Measurements from ENCODE around the gene RBMS3.
"Not testable (repeated sequence)": the region's sequence is repeated elsewhere in the genome, so short reads cannot be mapped to it uniquely, and the experiment has no call there.

RBMS3 gene

DNA sequence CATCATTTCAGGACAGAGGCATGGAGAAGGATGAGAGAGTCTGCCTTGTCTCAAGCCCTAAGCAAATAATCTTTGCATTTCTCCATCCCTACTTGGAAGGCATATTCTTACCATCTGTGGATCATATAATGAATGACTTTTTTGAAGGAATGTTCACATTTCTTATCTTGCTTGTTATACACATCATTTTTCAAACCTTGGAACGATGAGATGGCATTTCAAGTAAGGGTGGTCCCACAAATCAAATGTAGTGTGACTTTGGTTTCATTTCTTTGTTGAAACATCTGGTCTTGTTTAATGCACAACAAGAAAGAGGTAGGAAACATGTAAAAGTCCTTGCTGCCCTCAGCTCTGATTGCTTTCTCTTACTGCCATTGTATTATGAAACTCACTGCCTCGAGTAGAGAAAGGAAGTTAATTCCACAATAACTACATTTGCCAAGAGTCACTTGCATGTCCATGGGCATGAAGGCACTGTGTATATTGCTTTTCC is 32.1 kb downstream of the RBMS3 start:
- ATAC-seq = no peak

DNA sequence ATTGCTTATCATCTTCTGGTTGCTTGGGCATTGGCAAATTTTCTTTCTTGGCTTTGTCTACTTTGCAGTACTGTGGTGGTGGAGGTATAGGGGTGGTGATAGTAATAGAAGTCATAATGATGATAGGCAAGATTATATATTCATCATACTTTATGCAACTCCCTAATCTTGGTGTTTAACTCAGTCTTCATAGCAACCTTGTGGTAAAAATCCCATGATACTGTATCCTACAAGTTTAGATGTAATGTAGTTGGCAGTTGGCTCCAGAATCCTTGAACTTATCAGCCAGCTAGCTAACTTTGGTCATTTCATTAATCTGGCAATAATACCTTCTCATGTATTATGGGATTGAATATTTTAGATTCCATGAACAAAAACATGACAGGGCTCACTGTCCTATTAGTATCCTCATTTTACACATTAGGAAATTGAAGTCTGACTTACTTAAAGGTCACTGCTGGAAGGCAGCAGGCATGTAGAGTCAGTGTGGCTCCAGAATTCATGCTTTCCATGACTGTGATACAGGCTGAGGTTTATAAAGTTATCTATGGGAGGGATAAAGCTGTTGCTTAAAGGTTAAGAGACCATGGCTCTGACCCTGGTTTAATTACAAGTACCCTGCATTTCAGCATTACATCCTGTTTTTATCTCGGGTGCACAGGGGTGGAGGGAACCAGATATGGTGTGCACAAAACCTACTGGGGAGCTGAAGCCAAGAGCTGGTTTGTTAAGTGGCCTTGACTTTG is 33.3 kb downstream of the RBMS3 start:
- ATAC-seq = no peak

DNA sequence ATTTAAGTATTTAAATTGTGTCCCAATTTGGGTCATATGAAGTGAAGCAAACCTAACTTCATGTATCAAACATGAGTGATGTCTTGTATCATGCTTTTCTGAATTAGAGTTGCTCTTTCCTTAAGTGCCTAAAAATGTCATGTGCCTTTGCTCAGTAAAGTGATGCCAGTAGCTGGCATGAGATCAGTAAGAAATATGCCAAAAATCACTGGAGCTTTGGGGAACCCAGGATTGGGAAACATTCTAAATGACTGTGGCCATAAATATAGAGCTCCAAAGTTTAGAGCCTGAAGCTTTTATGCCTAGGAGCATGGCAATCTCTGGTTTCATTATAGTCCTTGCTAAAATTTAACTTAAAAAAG is 33.8 kb downstream of the RBMS3 start:
- no peak for ATAC-seq

DNA sequence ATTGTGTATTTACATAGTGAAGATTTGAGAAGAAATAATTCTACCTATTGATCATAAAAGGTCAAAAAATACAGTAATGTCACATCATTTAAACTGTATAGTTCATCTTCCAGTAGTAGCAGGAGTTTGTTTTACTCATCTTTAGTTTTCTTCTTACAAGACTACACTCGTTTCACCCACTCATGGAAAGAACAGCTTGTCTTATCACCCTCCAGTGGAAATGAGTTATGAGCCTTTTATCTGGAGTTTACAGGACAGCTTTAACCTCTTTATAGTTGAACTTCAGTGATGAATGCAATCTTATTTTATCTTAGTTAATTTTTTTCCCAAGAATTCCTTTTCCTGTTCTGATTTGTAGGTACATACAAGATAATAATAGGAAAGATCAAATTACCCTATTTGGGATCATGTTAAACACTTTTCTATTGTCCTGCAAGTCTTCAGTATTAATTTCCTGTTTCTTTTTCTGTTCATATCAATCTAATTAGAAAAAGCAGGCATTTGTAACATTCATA is 36.8 kb downstream of the RBMS3 start:
- ATAC-seq = peak in 1 of 2 donors; percentile 33

DNA sequence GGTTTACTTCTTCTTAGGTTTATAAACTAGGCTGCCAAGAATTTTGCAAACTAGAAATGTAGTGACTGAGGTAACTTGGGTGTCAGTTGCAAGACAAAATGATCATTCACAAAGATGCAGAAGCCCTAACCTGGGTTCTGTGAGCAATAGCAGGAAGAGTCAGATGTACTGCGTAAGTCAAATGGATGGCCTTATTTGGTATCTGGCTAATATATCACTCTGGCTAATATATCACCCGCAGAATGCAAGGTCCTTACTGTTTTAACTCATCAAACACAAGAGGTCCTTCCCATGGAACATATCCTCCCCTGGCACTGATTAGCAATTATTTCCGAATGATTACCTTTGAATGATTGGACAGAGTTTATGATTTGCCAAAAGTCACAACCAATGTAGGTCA is 37.4 kb downstream of the RBMS3 start:
- no peak for ATAC-seq

DNA sequence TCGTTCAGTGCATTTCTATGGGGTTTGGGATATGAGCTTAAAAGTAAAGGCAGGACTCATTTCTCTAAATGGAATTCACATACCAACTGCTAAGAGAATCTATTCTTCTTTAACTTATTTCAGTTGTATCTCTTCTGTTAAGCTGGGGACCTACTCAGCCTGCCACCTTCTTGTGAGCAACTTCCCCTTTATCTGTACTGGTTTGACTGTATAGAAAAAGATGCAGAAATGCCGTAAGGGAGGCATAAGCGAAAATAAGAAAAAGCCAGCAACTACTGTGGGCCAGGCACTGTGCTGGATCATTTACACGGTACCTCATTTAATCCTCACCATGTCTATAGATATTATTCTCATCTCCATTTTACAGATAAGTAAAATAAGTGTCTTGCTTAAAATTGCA is 38.4 kb downstream of the RBMS3 start:
- no peak for ATAC-seq

DNA sequence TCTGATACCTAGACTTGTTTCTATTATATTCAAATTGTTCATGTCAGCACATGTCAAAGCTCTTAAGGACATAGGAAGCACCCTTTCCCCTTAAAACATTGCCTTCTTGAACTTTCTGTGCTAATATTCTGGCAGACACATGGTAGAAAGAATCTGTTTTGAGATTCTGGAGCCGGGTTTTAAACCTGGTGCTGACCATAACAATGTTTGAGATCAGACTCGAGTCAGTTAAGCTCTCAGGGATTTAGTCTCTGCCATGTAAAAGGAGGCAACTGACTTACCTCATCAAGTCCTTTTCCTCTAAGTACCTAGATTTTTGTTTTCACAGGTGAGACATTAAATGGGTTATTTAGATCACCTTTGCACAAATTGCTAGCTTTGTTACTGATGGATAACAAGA is 38.9 kb downstream of the RBMS3 start:
- no peak for ATAC-seq

DNA sequence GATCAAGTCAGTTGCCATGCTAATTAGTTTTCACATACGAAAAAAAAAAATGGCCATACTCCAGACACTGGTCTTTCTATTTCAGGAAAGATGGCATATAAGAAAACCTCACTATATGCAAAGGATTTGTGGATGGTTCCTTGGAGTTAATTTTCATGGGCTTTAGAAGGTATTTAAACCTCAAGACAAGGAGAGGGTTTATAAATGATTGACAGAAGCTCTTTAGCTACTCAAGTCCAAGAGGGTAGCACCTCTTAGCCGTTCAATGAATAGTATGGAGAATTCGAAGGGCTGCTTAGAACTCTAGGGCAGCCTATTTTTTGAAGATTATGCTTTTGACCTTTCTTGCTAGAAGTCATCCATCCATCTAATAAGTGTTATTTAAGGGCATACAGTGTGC is 41.7 kb downstream of the RBMS3 start:
- ATAC-seq = no peak

DNA sequence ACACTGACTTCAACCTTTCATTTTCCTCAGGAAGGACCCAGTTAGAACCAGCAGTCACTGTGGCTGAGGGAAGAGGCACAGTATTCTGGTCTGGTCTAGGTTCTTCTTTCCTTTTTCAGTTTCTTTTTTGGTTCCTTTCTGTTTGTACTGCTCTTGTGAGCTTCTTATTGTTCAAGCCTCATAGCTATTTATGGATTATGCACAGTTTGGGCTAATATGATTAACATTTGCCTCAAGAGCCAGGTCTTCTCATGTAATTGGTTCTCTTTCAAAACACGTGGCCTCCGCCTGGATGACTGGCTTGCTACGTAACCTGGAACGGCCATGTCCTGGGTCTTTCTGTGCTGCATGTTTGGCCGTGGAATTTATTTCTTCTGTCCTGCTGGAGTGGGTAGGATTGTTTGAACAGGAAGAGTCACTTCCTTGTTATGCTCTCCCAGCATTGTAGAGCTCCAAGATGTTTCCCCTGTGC is 43.3 kb downstream of the RBMS3 start:
- ATAC-seq = peak; percentile 89 to 92

DNA sequence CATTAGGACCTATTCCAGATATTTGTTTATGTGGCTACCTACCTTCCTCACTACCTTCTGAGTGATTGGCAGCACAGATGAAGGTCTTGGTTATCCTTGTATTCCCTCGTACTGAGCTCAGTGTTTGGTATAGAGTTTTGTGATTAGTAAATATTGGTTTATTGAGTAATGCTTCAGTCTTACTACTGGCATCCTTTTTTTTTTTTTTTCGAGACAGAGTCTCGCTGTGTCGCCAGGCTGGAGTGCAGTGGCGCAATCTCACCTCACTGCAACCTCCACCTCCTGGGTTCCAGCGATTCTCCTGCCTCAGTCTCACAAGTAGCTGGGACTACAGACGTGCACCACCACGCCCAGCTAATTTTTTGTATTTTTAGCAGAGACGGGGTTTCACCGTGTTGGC is 45.7 kb downstream of the RBMS3 start:
- ATAC-seq = not testable (repeated sequence)

DNA sequence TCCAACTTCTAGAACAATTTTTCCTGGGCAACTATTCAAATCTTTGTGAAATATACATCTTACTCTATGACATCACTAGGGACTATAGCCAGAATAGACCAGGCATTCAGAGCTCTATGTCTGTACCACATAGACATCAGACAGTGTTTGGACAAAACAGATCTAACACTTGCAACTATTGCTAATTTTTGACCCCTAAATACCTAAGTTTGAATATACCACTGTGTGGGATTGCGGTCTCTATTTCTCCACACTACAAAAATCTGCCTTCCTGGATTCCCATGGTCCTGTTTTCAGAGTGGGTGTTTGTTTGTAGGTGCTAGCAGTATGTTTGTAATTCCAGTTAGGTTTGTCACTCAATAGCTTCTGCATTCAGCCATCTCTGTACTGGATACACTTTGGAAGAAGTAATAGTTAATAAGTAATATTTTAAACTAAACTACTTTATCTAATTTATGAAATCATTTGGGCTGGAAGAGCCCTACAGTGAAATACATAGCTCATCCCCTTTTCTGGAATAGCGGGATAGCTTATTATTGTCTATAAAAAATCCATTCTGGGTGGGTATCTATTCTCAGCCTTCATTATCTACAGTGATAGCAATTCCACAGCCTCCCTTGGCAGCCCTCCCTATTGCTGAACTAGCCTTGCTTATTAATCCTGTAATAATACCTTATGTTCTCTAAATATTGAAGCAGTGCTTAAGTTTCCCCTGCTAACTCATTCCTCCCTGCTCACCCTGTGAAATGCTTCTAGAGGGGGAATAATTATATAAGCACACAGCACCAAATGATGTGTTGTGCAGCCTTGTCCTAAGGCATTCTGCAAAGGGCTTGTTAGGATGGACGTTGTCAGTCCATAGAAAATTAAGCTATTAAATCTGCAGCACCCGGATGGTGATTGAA is 49.4 kb downstream of the RBMS3 start:
- ATAC-seq = no peak

DNA sequence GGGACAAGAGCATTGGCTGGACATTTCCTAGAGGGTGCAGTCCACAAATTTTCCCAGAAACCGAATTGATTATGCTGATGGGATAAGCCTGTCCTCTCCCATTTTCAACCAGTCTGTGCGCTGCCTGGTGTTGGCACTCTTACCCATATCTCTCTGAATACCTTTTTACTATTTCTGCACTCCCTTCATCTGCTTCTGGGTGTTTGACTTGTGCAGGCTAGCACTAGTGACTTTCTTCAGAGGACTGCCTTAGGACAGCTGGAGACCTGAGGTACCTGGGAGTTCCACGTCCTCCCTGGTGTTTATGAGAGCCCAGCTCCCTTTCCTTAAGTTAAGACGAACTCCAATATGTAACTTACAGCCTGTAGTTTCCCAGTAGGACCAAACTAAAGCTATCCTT is 50.2 kb downstream of the RBMS3 start:
- ATAC-seq = no peak

DNA sequence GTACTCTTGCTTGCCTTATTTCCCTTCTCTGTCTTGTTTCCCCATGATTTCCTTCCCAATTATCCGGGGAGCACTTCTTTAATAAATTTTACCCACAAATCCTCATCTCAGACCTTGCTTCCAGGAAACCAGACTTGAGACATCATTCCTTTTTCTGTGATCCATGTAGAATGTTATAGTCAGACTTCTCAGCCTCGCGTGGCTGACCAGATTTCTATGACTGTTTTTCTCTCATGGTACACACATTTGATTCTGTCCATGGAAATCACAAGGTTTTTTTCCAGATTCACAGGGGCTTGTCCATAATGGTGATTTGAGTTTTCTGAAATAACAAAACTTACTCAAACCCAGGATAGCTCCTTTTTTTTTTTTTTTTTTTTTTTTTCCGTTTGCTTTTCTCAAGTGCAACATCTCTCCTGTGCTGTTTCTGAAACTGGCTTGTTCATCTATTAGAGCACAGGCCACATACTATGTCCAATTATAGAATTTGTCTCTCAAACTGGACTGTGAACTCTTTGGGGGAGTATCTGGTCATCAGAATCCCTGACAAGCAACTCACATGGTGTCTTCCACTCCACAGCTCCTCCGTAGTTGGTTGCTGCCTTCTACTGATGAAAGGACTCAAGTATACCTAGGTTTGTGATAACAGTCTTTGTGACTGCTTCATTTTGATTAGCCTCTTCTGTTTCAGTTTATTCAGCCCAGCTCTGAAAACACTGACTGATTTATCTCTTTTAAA is 50.8 kb downstream of the RBMS3 start:
- no peak for ATAC-seq

DNA sequence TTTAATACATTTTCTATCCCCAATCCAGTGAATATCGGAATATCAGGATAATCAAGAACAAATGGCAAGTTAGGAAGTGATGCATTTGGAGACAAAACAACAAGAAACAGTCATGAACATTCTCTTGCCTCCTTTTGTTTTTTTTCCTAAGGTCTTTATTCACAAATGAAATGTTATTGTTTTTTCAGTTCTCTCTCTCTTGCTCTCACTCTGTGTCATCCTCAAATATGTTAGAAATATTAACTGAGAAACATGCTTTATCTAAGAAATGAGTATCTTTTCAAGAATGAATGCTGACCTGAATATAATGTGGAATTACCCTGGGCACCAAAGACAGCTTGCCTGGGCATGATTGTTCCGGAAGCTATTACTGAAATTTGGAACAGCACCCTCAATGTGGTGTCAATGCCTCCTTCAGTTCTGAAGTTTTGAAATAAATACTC is 51.3 kb downstream of the RBMS3 start:
- ATAC-seq = no peak

DNA sequence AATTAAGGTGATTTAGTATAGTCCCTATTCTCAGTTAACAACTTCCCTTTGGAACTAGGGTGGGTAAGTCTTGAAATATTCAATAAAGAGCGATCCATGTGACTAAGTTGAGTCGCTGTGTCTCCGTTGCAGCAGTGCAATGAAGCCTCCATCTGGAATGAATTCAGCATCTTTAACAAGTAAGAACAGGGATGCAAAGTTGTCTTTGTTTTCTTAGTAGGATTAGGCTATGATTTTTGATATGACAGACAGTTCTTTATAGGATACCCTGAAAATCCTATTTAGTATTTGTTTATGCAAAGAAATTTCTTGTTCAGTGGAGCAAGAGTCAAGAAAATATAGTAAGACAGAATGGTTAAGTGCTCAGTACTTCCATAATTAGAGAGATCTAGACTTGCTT is 52.7 kb downstream of the RBMS3 start:
- ATAC-seq = no peak

DNA sequence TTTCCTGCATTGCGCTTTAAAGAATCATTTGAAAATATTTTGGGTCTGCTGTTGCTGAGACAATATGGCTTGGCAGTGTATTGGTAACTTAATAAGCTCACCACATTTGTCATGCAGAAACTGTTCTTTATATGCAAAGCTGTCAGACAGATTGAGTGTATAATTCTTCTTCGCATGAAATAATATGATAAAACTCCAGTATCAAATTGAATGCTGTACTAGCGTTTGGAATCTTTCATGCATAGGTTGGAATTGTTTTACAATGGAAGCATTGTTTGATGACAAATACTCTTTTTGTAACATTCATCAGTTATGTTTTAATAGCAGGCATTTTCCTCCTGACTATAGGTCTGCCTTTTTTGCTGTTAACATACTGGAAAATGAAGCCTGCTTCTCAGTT is 53.8 kb downstream of the RBMS3 start:
- ATAC-seq = no peak

DNA sequence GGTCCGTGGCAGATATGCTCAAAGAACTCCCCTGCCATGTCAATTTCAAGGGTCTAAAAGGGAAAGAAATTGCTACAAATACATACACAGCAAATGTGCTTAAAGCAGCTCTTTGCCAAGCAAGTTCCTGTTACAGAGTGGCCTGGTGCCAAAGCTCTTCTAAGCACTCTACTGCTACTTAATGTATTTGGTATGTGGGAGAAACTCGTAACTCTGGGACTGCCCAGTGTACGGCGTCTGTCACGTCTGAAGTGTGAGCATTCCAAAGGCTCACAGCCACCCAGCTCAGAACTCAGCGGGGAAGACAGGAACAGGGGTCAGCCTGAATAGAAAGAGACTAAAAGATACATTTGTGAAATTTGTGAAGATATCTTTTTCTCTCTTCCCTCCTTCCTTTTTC is 54.6 kb downstream of the RBMS3 start:
- no peak for ATAC-seq

DNA sequence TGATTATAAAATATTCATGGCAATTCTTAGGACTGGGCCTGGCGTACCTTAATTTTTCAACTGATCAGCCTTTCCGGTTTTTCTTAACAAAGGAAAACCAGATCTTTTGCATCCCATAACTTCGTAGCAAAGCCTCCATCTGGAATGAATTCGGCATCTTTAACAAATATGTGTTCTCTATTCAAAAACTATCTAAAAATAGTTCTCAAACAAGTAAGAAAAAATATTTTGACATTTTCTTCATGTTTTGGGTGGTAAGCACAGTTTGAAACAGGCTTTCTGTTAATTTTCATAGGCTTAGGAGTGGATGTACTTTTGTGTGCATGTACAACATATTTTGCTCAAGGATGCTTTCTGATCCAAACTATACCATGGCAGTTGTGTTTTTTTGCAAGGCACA is 55.1 kb downstream of the RBMS3 start:
- no peak for ATAC-seq

DNA sequence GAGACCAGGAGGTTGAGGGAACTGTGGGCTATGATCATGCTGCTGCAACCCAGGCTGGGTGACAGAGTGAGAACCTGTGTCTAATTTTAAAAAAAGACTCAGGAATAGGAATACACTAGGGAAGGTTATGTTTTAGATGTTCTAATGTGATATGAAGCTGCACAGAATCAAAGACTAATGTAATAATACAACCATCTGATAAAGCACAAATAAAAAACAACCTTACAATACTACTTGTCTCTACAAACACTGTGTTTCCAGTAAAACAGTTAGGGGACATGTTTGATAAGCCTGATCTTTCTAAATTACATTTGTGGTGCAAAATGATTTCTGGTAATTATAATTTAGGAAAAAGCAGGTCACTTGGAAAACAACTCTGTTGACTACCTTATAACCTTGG is 56.7 kb downstream of the RBMS3 start:
- no peak for ATAC-seq

DNA sequence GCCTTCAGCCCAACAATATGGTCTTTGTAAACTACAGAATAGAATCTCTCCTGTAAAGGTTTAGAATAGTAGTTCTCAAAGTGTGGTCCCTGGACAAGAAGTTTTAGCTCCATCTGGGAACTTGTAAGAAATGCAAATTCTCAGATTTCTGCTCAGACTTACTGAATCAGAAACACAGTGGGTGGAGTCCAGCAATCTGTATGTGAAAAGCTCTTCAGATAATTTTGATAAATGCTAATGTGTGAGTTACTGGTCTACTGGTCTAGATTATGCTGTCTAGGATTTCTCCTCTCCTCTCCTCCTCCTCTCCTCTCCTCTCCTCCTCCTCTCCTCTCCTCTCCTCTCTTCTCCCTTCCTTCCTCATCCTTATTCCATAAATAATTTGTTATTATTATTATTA is 57.5 kb downstream of the RBMS3 start:
- ATAC-seq = no peak

DNA sequence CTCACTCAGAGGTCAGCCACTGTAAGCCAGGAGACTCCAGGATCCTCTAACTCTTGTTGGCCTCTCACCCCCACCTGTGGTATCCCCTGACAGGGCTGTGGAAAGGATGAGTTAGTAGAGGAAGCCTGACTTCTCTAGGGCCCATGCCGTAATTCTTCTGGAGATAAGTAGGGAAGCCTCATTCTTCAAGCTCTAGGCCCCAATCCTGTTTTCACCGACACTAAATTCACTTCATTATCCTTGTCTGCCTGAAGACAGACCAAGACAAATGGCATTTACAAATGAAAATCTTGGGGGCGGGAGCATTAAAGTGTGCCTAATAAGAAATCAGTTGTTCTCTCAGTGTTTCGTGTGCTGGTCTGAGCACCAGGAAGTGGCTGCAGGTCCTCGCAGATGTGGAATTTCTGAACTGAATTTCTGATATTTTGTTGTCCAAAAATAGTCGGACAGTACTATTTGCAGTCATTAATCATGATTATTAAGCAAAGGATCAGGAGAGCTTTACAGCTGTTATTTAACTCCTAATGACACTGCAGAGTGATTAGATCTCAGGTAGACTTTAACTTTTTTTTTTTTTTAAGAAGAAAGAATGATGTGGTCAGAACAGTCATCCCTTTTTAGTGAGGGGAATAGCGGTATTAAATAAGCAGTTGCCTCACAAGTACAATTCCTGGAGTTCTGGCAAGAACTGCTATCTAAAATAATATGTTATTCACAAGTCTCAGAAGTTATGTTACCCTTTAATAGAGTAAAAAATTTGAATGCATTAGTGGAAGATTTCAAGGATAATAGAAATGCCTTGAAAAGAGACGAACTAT is 58.4 kb downstream of the RBMS3 start:
- ATAC-seq = no peak

DNA sequence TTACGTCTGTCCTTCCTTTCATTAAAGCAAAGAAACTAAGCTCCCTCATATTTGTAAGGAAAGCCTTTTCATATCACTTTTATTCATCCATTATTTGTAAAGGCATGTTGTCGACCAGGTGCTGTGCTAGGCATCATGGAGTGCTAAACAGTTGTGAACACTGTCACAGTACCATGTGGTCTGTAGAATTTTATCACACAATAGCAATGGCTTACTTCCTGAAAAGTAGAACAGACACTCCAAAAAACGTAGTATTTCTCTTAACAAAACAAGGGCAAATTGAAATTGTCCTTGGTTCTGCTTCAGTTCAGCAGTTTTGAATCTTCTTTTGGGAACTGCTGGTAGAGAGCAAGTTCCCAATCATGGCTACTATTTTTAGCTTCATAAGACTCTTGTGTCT is 63.3 kb downstream of the RBMS3 start:
- no peak for ATAC-seq

All from activated CD4-positive, CD25-positive, alpha-beta regulatory T cell treated with anti-CD3 and anti-CD28 coated beads, Interleukin-2, amount 50 U/mL, for 24 hours (primary cell).